Measurements from ENCODE around the gene ZEB1.

GRCh38 chr10:31554556-31554955, 235.5 kb downstream of the ZEB1 start:
- TF ChIP-seq CTCF (IDR thresholded peaks at IDR 0.05; ENCODE audit: low read depth, low read length, poor library complexity, severe bottlenecking) (no peak), EZH2phosphoT487 (IDR thresholded peaks at IDR 0.05; ENCODE audit: borderline replicate concordance, low read length) (no peak)

Data from DOHH2 (cell line).